CD14-positive monocyte (primary cell): Measurements from ENCODE around the gene APBA2. TPM values are rescaled to one million over a fixed set of nuclear protein-coding genes. Genes with fewer than 3 reads are reported as not detected.

ENCODE experiments used
- DNase-seq, 3 donors: peaks; one replicate each; pipeline ENCODE4 v3.0.0-alpha.2; 2011 to 2022
- H2AFZ ChIP-seq: 2 replicates; pipeline ENCODE4 v1.6.0; 2012; ENCODE audit warnings: mild to moderate bottlenecking, low read depth, low read length, inconsistent platforms; ENCODE audit not compliant: insufficient read depth, poor library complexity, severe bottlenecking
- H3K27ac ChIP-seq, 2 donors: 1 replicate in 1 of 2; 2 replicates in 1 of 2; pipeline ENCODE4 v1.5.1; 2012 to 2013; ENCODE audit warnings: low read length in 2 of 2, control low read depth in 1 of 2, inconsistent platforms in 1 of 2, low read depth in 1 of 2, mild to moderate bottlenecking in 1 of 2
- H3K27me3 ChIP-seq, 2 donors: one replicate each; pipeline versions ENCODE4 v1.6.0 to v1.6.1; 2011 to 2013; ENCODE audit warnings: low read length in 2 of 2; ENCODE audit not compliant: control insufficient read depth in 2 of 2, insufficient read depth in 2 of 2
- H3K36me3 ChIP-seq, 2 donors: replicated peaks in 1 of 2; 1 replicate in 1 of 2; 2 replicates in 1 of 2; pipeline versions ENCODE4 v1.5.1 to v1.6.1; 2012 to 2013; ENCODE audit warnings: low read length in 2 of 2, control low read depth in 1 of 2, inconsistent platforms in 1 of 2, mild to moderate bottlenecking in 1 of 2; ENCODE audit not compliant: insufficient read depth in 2 of 2, control insufficient read depth in 1 of 2
- H3K4me1 ChIP-seq, 2 donors: 1 replicate in 1 of 2; 2 replicates in 1 of 2; pipeline versions ENCODE4 v1.5.1 to v1.6.1; 2012 to 2013; ENCODE audit warnings: low read length in 2 of 2, control low read depth in 1 of 2, inconsistent platforms in 1 of 2, mild to moderate bottlenecking in 1 of 2, moderate library complexity in 1 of 2; ENCODE audit not compliant: insufficient read depth in 2 of 2, control insufficient read depth in 1 of 2
- H3K4me2 ChIP-seq: replicated peaks from 2 replicates; pipeline ENCODE3; 2012; ENCODE audit warnings: low read length, moderate library complexity, mild to moderate bottlenecking; ENCODE audit not compliant: poor library complexity, severe bottlenecking; ENCODE audit errors: extremely low read depth
- H3K4me3 ChIP-seq, 3 experiments: fragments of 200-600 bp in 1 of 3; sonication (generic) in 1 of 3; replicated peaks in 1 of 3; 1 replicate in 2 of 3; 2 replicates in 1 of 3; pipeline ENCODE4 v1.5.1; 2011 to 2013; ENCODE audit warnings: low read length in 3 of 3, mild to moderate bottlenecking in 3 of 3, control low read depth in 2 of 3, low read depth in 2 of 3, inconsistent platforms in 1 of 3, moderate library complexity in 1 of 3
- H3K79me2 ChIP-seq: 2 replicates; pipeline ENCODE4 v1.6.0; 2012; ENCODE audit warnings: mild to moderate bottlenecking, control low read depth, inconsistent platforms, low read length, moderate library complexity; ENCODE audit not compliant: insufficient read depth
- H3K9ac ChIP-seq: 2 replicates; pipeline ENCODE4 v1.6.0; 2017; ENCODE audit warnings: low read length, mild to moderate bottlenecking; ENCODE audit not compliant: insufficient read depth, poor library complexity, severe bottlenecking
- H3K9me3 ChIP-seq, 2 donors: replicated peaks in 1 of 2; 1 replicate in 1 of 2; 2 replicates in 1 of 2; pipeline versions ENCODE4 v1.5.1 to v1.6.1; 2012 to 2013; ENCODE audit warnings: low read length in 2 of 2, control low read depth in 1 of 2; ENCODE audit not compliant: control insufficient read depth in 1 of 2, insufficient read depth in 1 of 2
- H4K20me1 ChIP-seq: 2 replicates; pipeline ENCODE4 v1.6.0; 2012; ENCODE audit warnings: mild to moderate bottlenecking, low read length, control low read depth, moderate library complexity; ENCODE audit not compliant: insufficient read depth
- H3K27ac Mint-ChIP-seq, 7 donors: one replicate each; pipeline ENCODE4 v1.8.0; 2020; ENCODE audit warnings: mild to moderate bottlenecking in 7 of 7, mixed read lengths in 7 of 7, moderate library complexity in 6 of 7, inconsistent platforms in 2 of 7
- H3K27me3 Mint-ChIP-seq, 3 donors: one replicate each; pipeline ENCODE4 v1.8.0; 2021 to 2022; ENCODE audit warnings: low read depth in 3 of 3, mild to moderate bottlenecking in 3 of 3, mixed read lengths in 3 of 3, moderate library complexity in 3 of 3, inconsistent platforms in 1 of 3
- H3K36me3 Mint-ChIP-seq, 2 donors: one replicate each; pipeline ENCODE4 v1.8.0; 2020; ENCODE audit warnings: mixed read lengths in 2 of 2, inconsistent platforms in 1 of 2, mild to moderate bottlenecking in 1 of 2
- H3K4me1 Mint-ChIP-seq: one replicate; pipeline ENCODE4 v1.8.0; 2020; ENCODE audit warnings: mild to moderate bottlenecking, mixed read lengths
- H3K4me3 Mint-ChIP-seq, 2 donors: one replicate each; pipeline ENCODE4 v1.8.0; 2020; ENCODE audit warnings: mild to moderate bottlenecking in 2 of 2, mixed read lengths in 2 of 2, moderate library complexity in 1 of 2
- H3K9me3 Mint-ChIP-seq, 7 donors: one replicate each; pipeline ENCODE4 v1.8.0; 2020 to 2022; ENCODE audit warnings: mixed read lengths in 7 of 7, mild to moderate bottlenecking in 6 of 7, moderate library complexity in 6 of 7, inconsistent platforms in 2 of 7
- CTCF ChIP-seq: fragments of 200-600 bp; IDR thresholded peaks from one replicate; pipeline ENCODE4 v1.8.0; 2022; ENCODE audit warnings: antibody characterized with exemption, mild to moderate bottlenecking
- WGBS: methylation state at CpG from one replicate; pipeline ENCODE4 v1.1.5; 2013; ENCODE audit warnings: missing lambda C conversion rate; ENCODE audit not compliant: insufficient coverage; 5-methylcytosine and 5-hydroxymethylcytosine counted together
- intact Hi-C, 2 donors: fragments of 100-400 bp; cut with micrococcal nuclease; formaldehyde crosslinking; loops; one replicate each; pipeline versions ENCODE4 v1.15.0 to v1.15.1; 2023
- polyA plus RNA-seq, 3 donors: library from polyadenylated mRNA; depleted of rRNA in 1 of 3; unstranded in 2 of 3; stranded (reverse) in 1 of 3; fragments of 300-500 nt in 2 of 3; fragments of >200 nt in 1 of 3; fragmentation: Illumina TruSeq in 2 of 3; gene quantifications; 1 replicate in 2 of 3; 2 replicates in 1 of 3; pipeline ENCODE4 v1.2.3, GENCODE V29; 2012 to 2021

The APBA2 gene
- polyA plus RNA-seq, 3 donors, result 0.30 TPM; not detected in 2

- no peaks in the 10 kb centered on the region for H3K79me2 ChIP-seq
- 79% methylated on average over 3 of the region's 5 CpGs for WGBS
- peaks cover 6% of the 10 kb centered on the region in 3 donors for H3K27me3 Mint-ChIP-seq
- H3K9me3 ChIP-seq, result no peaks in the 10 kb centered on the region
- no peaks in the 10 kb centered on the region for H4K20me1 ChIP-seq
- no peak overlapping the region for H3K4me2 ChIP-seq
- no peaks in the 10 kb centered on the region for H3K36me3 ChIP-seq
- H3K27ac ChIP-seq, result no peak overlapping the region
- no peaks in the 10 kb centered on the region for H3K36me3 Mint-ChIP-seq
- no peak for DNase-seq
- peaks cover 4% of the 10 kb centered on the region for H3K4me1 Mint-ChIP-seq
- H3K4me3 Mint-ChIP-seq, result no peak overlapping the region
- no peaks in the 10 kb centered on the region for H3K4me1 ChIP-seq
- intact Hi-C loops, result no loop called here
- H3K27ac Mint-ChIP-seq, result no peak overlapping the region
- H2AFZ ChIP-seq, result no peak overlapping the region
- H3K9me3 Mint-ChIP-seq, result peaks cover 0 to 6% (median 0%) of the 10 kb centered on the region in 7 donors
- H3K4me3 ChIP-seq, result no peak overlapping the region
- no peaks in the 10 kb centered on the region for H3K27me3 ChIP-seq
- no peak overlapping the region for H3K9ac ChIP-seq
- TF ChIP-seq CTCF, result no peak
These were observed 200.2 kb downstream of the APBA2 start for GRCh38 chr15:29086001-29086400.

- Histone ChIP-seq H3K27ac (no peak overlapping the region), H3K9ac (no peak overlapping the region), H4K20me1 (no peaks in the 10 kb centered on the region), H3K4me3 (no peak overlapping the region), H3K27me3 (no peaks in the 10 kb centered on the region), H2AFZ (no peak overlapping the region), H3K9me3 (no peaks in the 10 kb centered on the region), H3K79me2 (no peaks in the 10 kb centered on the region), H3K36me3 (no peaks in the 10 kb centered on the region), H3K4me2 (no peak overlapping the region), H3K4me1 (no peaks in the 10 kb centered on the region)
- Mint-ChIP-seq H3K27me3 (peaks cover 6% of the 10 kb centered on the region in 3 donors), H3K27ac (no peak overlapping the region), H3K4me1 (peaks cover 4% of the 10 kb centered on the region), H3K9me3 (peaks cover 0 to 6% (median 0%) of the 10 kb centered on the region in 7 donors), H3K36me3 (no peaks in the 10 kb centered on the region), H3K4me3 (no peak overlapping the region)
- DNase-seq, result no peak
- WGBS, result no CpG with 5 or more reads among the region's 2 CpGs
- intact Hi-C loops, result no loop called here
- no peak for TF ChIP-seq CTCF
These were observed 201.1 kb downstream of the APBA2 start for GRCh38 chr15:29086891-29087290.
